Fibroblast of skin of left biceps (primary cell): Measurements from ENCODE around the gene VPS45.
A peak's percentile ranks its signal among the peaks of the same experiment; 100 is the strongest.

ENCODE experiments used
- DNase-seq, 2 experiments: peaks; one replicate each; pipeline ENCODE4 v3.0.0-alpha.2; 2013; ENCODE audit warnings: low read depth in 2 of 2

The VPS45 gene

GRCh38 chr1:150072959-150073358, 5.4 kb downstream of the VPS45 start:
- DNase-seq: no peak

- DNase-seq: no peak
Measured at GRCh38 chr1:150073516-150073915, 5.9 kb downstream of the VPS45 start.

GRCh38 chr1:150076066-150076465, 8.5 kb downstream of the VPS45 start:
- no peak for DNase-seq

GRCh38 chr1:150076985-150077384, 9.4 kb downstream of the VPS45 start:
- DNase-seq: no peak

GRCh38 chr1:150080784-150081183, 13.2 kb downstream of the VPS45 start:
- DNase-seq: no peak

GRCh38 chr1:150082494-150082893, 14.9 kb downstream of the VPS45 start:
- DNase-seq: no peak

GRCh38 chr1:150083907-150084306, 16.3 kb downstream of the VPS45 start:
- no peak for DNase-seq

GRCh38 chr1:150085406-150085805, 17.8 kb downstream of the VPS45 start:
- no peak for DNase-seq

- DNase-seq: no peak
Measured at GRCh38 chr1:150087415-150087814, 19.8 kb downstream of the VPS45 start.

- no peak for DNase-seq
Measured at GRCh38 chr1:150089846-150090520, 22.4 kb downstream of the VPS45 start.

- DNase-seq: no peak
Measured at GRCh38 chr1:150092180-150092791, 24.7 kb downstream of the VPS45 start.

GRCh38 chr1:150093805-150094204, 26.2 kb downstream of the VPS45 start:
- DNase-seq: no peak

GRCh38 chr1:150094734-150095265, 27.2 kb downstream of the VPS45 start:
- DNase-seq: no peak

- no peak for DNase-seq
Measured at GRCh38 chr1:150102986-150103385, 35.4 kb downstream of the VPS45 start.

GRCh38 chr1:150106341-150106740, 38.8 kb downstream of the VPS45 start:
- DNase-seq: no peak

- no peak for DNase-seq
Measured at GRCh38 chr1:150109586-150109985, 42.0 kb downstream of the VPS45 start.

GRCh38 chr1:150110116-150110515, 42.5 kb downstream of the VPS45 start:
- DNase-seq: no peak

- no peak for DNase-seq
Measured at GRCh38 chr1:150111670-150112069, 44.1 kb downstream of the VPS45 start.

- no peak for DNase-seq
Measured at GRCh38 chr1:150115121-150115520, 47.5 kb downstream of the VPS45 start.

- no peak for DNase-seq
Measured at GRCh38 chr1:150118716-150119115, 51.1 kb downstream of the VPS45 start.

- peak in 1 of 2 experiments; percentile 12 for DNase-seq
Measured at GRCh38 chr1:150121236-150121862, 53.8 kb downstream of the VPS45 start.

GRCh38 chr1:150126811-150127210, 59.2 kb downstream of the VPS45 start:
- DNase-seq: no peak

- DNase-seq: no peak
Measured at GRCh38 chr1:150127464-150127863, 59.9 kb downstream of the VPS45 start.
